CD14-positive monocyte (primary cell): ENCODE results near the gene CES1. TPM values are rescaled to one million over a fixed set of nuclear protein-coding genes. Genes with fewer than 3 reads are reported as not detected.

Experiments
- DNase-seq, 3 donors: peaks; one replicate each; pipeline ENCODE4 v3.0.0-alpha.2; 2011 to 2022
- H2AFZ ChIP-seq: 2 replicates; pipeline ENCODE4 v1.6.0; 2012; ENCODE audit warnings: mild to moderate bottlenecking, low read depth, low read length, inconsistent platforms; ENCODE audit not compliant: insufficient read depth, poor library complexity, severe bottlenecking
- H3K27ac ChIP-seq, 2 donors: 1 replicate in 1 of 2; 2 replicates in 1 of 2; pipeline ENCODE4 v1.5.1; 2012 to 2013; ENCODE audit warnings: low read length in 2 of 2, control low read depth in 1 of 2, inconsistent platforms in 1 of 2, low read depth in 1 of 2, mild to moderate bottlenecking in 1 of 2
- H3K27me3 ChIP-seq, 2 donors: one replicate each; pipeline versions ENCODE4 v1.6.0 to v1.6.1; 2011 to 2013; ENCODE audit warnings: low read length in 2 of 2; ENCODE audit not compliant: control insufficient read depth in 2 of 2, insufficient read depth in 2 of 2
- H3K36me3 ChIP-seq, 2 donors: replicated peaks in 1 of 2; 1 replicate in 1 of 2; 2 replicates in 1 of 2; pipeline versions ENCODE4 v1.5.1 to v1.6.1; 2012 to 2013; ENCODE audit warnings: low read length in 2 of 2, control low read depth in 1 of 2, inconsistent platforms in 1 of 2, mild to moderate bottlenecking in 1 of 2; ENCODE audit not compliant: insufficient read depth in 2 of 2, control insufficient read depth in 1 of 2
- H3K4me1 ChIP-seq, 2 donors: 1 replicate in 1 of 2; 2 replicates in 1 of 2; pipeline versions ENCODE4 v1.5.1 to v1.6.1; 2012 to 2013; ENCODE audit warnings: low read length in 2 of 2, control low read depth in 1 of 2, inconsistent platforms in 1 of 2, mild to moderate bottlenecking in 1 of 2, moderate library complexity in 1 of 2; ENCODE audit not compliant: insufficient read depth in 2 of 2, control insufficient read depth in 1 of 2
- H3K4me2 ChIP-seq: replicated peaks from 2 replicates; pipeline ENCODE3; 2012; ENCODE audit warnings: low read length, moderate library complexity, mild to moderate bottlenecking; ENCODE audit not compliant: poor library complexity, severe bottlenecking; ENCODE audit errors: extremely low read depth
- H3K4me3 ChIP-seq, 3 experiments: fragments of 200-600 bp in 1 of 3; sonication (generic) in 1 of 3; replicated peaks in 1 of 3; 1 replicate in 2 of 3; 2 replicates in 1 of 3; pipeline ENCODE4 v1.5.1; 2011 to 2013; ENCODE audit warnings: low read length in 3 of 3, mild to moderate bottlenecking in 3 of 3, control low read depth in 2 of 3, low read depth in 2 of 3, inconsistent platforms in 1 of 3, moderate library complexity in 1 of 3
- H3K79me2 ChIP-seq: 2 replicates; pipeline ENCODE4 v1.6.0; 2012; ENCODE audit warnings: mild to moderate bottlenecking, control low read depth, inconsistent platforms, low read length, moderate library complexity; ENCODE audit not compliant: insufficient read depth
- H3K9ac ChIP-seq: 2 replicates; pipeline ENCODE4 v1.6.0; 2017; ENCODE audit warnings: low read length, mild to moderate bottlenecking; ENCODE audit not compliant: insufficient read depth, poor library complexity, severe bottlenecking
- H3K9me3 ChIP-seq, 2 donors: replicated peaks in 1 of 2; 1 replicate in 1 of 2; 2 replicates in 1 of 2; pipeline versions ENCODE4 v1.5.1 to v1.6.1; 2012 to 2013; ENCODE audit warnings: low read length in 2 of 2, control low read depth in 1 of 2; ENCODE audit not compliant: control insufficient read depth in 1 of 2, insufficient read depth in 1 of 2
- H4K20me1 ChIP-seq: 2 replicates; pipeline ENCODE4 v1.6.0; 2012; ENCODE audit warnings: mild to moderate bottlenecking, low read length, control low read depth, moderate library complexity; ENCODE audit not compliant: insufficient read depth
- H3K27ac Mint-ChIP-seq, 7 donors: one replicate each; pipeline ENCODE4 v1.8.0; 2020; ENCODE audit warnings: mild to moderate bottlenecking in 7 of 7, mixed read lengths in 7 of 7, moderate library complexity in 6 of 7, inconsistent platforms in 2 of 7
- H3K27me3 Mint-ChIP-seq, 3 donors: one replicate each; pipeline ENCODE4 v1.8.0; 2021 to 2022; ENCODE audit warnings: low read depth in 3 of 3, mild to moderate bottlenecking in 3 of 3, mixed read lengths in 3 of 3, moderate library complexity in 3 of 3, inconsistent platforms in 1 of 3
- H3K36me3 Mint-ChIP-seq, 2 donors: one replicate each; pipeline ENCODE4 v1.8.0; 2020; ENCODE audit warnings: mixed read lengths in 2 of 2, inconsistent platforms in 1 of 2, mild to moderate bottlenecking in 1 of 2
- H3K4me1 Mint-ChIP-seq: one replicate; pipeline ENCODE4 v1.8.0; 2020; ENCODE audit warnings: mild to moderate bottlenecking, mixed read lengths
- H3K4me3 Mint-ChIP-seq, 2 donors: one replicate each; pipeline ENCODE4 v1.8.0; 2020; ENCODE audit warnings: mild to moderate bottlenecking in 2 of 2, mixed read lengths in 2 of 2, moderate library complexity in 1 of 2
- H3K9me3 Mint-ChIP-seq, 7 donors: one replicate each; pipeline ENCODE4 v1.8.0; 2020 to 2022; ENCODE audit warnings: mixed read lengths in 7 of 7, mild to moderate bottlenecking in 6 of 7, moderate library complexity in 6 of 7, inconsistent platforms in 2 of 7
- WGBS: methylation state at CpG from one replicate; pipeline ENCODE4 v1.1.5; 2013; ENCODE audit warnings: missing lambda C conversion rate; ENCODE audit not compliant: insufficient coverage; 5-methylcytosine and 5-hydroxymethylcytosine counted together
- intact Hi-C, 2 donors: fragments of 100-400 bp; cut with micrococcal nuclease; formaldehyde crosslinking; loops; one replicate each; pipeline versions ENCODE4 v1.15.0 to v1.15.1; 2023
- polyA plus RNA-seq, 3 donors: library from polyadenylated mRNA; depleted of rRNA in 1 of 3; unstranded in 2 of 3; stranded (reverse) in 1 of 3; fragments of 300-500 nt in 2 of 3; fragments of >200 nt in 1 of 3; fragmentation: Illumina TruSeq in 2 of 3; gene quantifications; 1 replicate in 2 of 3; 2 replicates in 1 of 3; pipeline ENCODE4 v1.2.3, GENCODE V29; 2012 to 2021
- TF ChIP-seq, protein P1 (sequence below): fragments of 200-600 bp; IDR thresholded peaks from one replicate; pipeline ENCODE4 v1.8.0; 2022; ENCODE audit warnings: antibody characterized with exemption, mild to moderate bottlenecking

CES1 gene
- polyA plus RNA-seq, 3 donors: 38.4 to 190 (median 62.0) TPM

DNA sequence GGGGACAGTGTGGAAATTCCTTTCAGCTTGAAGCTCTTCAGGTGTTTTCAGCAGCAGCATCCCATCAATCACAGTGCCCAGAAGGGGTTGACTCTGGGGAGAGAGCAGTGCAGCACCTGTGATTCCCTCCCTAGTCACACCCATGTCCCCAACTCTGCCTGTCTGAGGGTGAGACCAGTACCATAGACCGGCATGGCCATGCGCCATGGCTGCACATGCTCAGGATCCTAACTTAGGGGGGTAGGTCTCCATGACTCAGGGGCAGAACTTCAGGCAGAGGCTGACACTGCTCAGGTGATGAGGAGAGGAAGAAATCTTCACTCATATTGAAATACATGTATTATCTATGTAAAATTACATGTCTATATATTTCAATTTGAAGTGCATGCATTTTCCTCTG, 19.9 kb downstream of the CES1 start:
- no peak overlapping the region for H3K4me3 Mint-ChIP-seq
- H3K4me1 Mint-ChIP-seq: peaks cover 10% of the 10 kb centered on the region
- H3K9me3 ChIP-seq: no peaks in the 10 kb centered on the region
- H4K20me1 ChIP-seq: no peaks in the 10 kb centered on the region
- H3K9ac ChIP-seq: no peak overlapping the region
- TF ChIP-seq, protein P1, sequence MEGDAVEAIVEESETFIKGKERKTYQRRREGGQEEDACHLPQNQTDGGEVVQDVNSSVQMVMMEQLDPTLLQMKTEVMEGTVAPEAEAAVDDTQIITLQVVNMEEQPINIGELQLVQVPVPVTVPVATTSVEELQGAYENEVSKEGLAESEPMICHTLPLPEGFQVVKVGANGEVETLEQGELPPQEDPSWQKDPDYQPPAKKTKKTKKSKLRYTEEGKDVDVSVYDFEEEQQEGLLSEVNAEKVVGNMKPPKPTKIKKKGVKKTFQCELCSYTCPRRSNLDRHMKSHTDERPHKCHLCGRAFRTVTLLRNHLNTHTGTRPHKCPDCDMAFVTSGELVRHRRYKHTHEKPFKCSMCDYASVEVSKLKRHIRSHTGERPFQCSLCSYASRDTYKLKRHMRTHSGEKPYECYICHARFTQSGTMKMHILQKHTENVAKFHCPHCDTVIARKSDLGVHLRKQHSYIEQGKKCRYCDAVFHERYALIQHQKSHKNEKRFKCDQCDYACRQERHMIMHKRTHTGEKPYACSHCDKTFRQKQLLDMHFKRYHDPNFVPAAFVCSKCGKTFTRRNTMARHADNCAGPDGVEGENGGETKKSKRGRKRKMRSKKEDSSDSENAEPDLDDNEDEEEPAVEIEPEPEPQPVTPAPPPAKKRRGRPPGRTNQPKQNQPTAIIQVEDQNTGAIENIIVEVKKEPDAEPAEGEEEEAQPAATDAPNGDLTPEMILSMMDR: no peak
- no peak for DNase-seq
- intact Hi-C loops: no loop called here
- no peak overlapping the region for H3K4me3 ChIP-seq
- peaks cover 0 to 9% (median 0%) of the 10 kb centered on the region in 7 donors for H3K9me3 Mint-ChIP-seq
- H3K27ac ChIP-seq: no peak overlapping the region
- peaks cover 28 to 95% of the 10 kb centered on the region in 2 donors for H3K36me3 ChIP-seq
- no CpG with 5 or more reads among the region's 2 CpGs for WGBS
- no peaks in the 10 kb centered on the region for H3K4me1 ChIP-seq
- H3K27me3 Mint-ChIP-seq: peaks cover 3 to 14% (median 9%) of the 10 kb centered on the region in 3 donors
- H3K27ac Mint-ChIP-seq: no peak overlapping the region
- no peak overlapping the region for H3K4me2 ChIP-seq
- peaks cover 68 to 87% of the 10 kb centered on the region in 2 donors for H3K36me3 Mint-ChIP-seq
- H3K27me3 ChIP-seq: peaks cover 0 to 6% of the 10 kb centered on the region in 2 donors
- H3K79me2 ChIP-seq: no peaks in the 10 kb centered on the region
- H2AFZ ChIP-seq: no peak overlapping the region

DNA sequence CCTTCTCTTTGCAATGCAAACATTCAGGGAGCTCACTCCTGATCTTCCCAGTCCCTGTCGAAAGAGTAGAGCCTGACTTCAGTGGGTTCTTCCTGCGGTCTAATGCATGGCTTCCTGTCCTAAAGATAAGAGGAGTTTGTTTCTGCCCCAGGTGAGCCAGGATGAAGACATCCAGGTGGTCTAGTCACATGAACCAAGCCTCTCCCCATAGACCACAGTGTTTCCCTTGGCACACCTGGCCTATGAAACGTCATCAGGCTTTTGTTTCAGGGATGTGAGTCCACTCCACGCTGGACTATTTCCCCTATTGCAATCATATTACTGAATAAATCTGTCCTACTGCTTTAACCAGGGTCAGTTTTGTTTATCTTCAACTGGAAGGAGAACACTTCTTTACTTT, 21.1 kb downstream of the CES1 start:
- H3K27me3 Mint-ChIP-seq: peaks cover 1 to 12% (median 9%) of the 10 kb centered on the region in 3 donors

More for the DNA sequence above, 21.1 kb downstream of the CES1 start:
- TF ChIP-seq, protein P1: no peak
- H3K79me2 ChIP-seq: no peaks in the 10 kb centered on the region
- peaks cover 0 to 9% (median 0%) of the 10 kb centered on the region in 7 donors for H3K9me3 Mint-ChIP-seq
- no peak overlapping the region for H2AFZ ChIP-seq
- H3K36me3 ChIP-seq: peaks cover 22 to 83% of the 10 kb centered on the region in 2 donors
- no peaks in the 10 kb centered on the region for H4K20me1 ChIP-seq
- H3K4me3 Mint-ChIP-seq: no peak overlapping the region
- H3K9ac ChIP-seq: no peak overlapping the region
- no peak overlapping the region for H3K4me3 ChIP-seq
- 92% methylated on average over 2 of the region's 4 CpGs for WGBS
- H3K9me3 ChIP-seq: no peaks in the 10 kb centered on the region
- peaks cover 5% of the 10 kb centered on the region for H3K4me1 Mint-ChIP-seq
- no peak overlapping the region for H3K4me2 ChIP-seq
- intact Hi-C loops: no loop called here
- peaks cover 0 to 6% of the 10 kb centered on the region in 2 donors for H3K27me3 ChIP-seq
- no peak overlapping the region for H3K27ac Mint-ChIP-seq
- peaks cover 57 to 76% of the 10 kb centered on the region in 2 donors for H3K36me3 Mint-ChIP-seq
- no peaks in the 10 kb centered on the region for H3K4me1 ChIP-seq
- H3K27ac ChIP-seq: no peak overlapping the region
- DNase-seq: no peak
